Measurements from ENCODE around the gene LRSAM1.

GRCh38 chr9:127524373-127524772 is 73.1 kb downstream of the LRSAM1 start:
- TF ChIP-seq POLR2AphosphoS5 (IDR thresholded peaks at IDR 0.05; ENCODE audit: low read depth, low read length) = no peak
- TF ChIP-seq POLR2A (IDR thresholded peaks at IDR 0.05; ENCODE audit: low read depth, low read length) = no peak

Measured in GM12891 (cell line).